IPS-18c (cell line): ENCODE data around the gene DPRX.
"Not testable (repeated sequence)": the region's sequence is repeated elsewhere in the genome, so short reads cannot be mapped to it uniquely, and the experiment has no call there.

Source experiments
- H3K4me3 ChIP-seq: 2 replicates; pipeline ENCODE4 v1.7.0; 2013; ENCODE audit warnings: low read depth, mild to moderate bottlenecking, low read length, moderate library complexity; ENCODE audit not compliant: insufficient read depth
- H3K9me3 ChIP-seq: one replicate; pipeline ENCODE4 v1.6.1; 2013; ENCODE audit warnings: mild to moderate bottlenecking, low read length, moderate library complexity; ENCODE audit not compliant: control insufficient read depth, insufficient read depth

DPRX gene

GRCh38 chr19:53668804-53669203, 37.0 kb downstream of the DPRX start:
- not testable (repeated sequence) for H3K4me3 ChIP-seq, H3K9me3 ChIP-seq

- H3K4me3 ChIP-seq, result no peak overlapping the region
- no peaks in the 10 kb centered on the region for H3K9me3 ChIP-seq
Measured at GRCh38 chr19:53670345-53670744, 38.5 kb downstream of the DPRX start.

- Histone ChIP-seq H3K4me3 (no peak overlapping the region), H3K9me3 (no peaks in the 10 kb centered on the region)
Measured at GRCh38 chr19:53671663-53672062, 39.9 kb downstream of the DPRX start.
